HepG2 (cell line): ENCODE results near the gene OR2F2. TPM values are rescaled to one million over a fixed set of nuclear protein-coding genes. Genes with fewer than 3 reads are reported as not detected.
A peak's percentile ranks its signal among the peaks of the same experiment; 100 is the strongest.

ENCODE experiments used
- AKNA ChIP-seq: sonication (generic); formaldehyde crosslinking; IDR thresholded peaks from 2 replicates; pipeline ENCODE4 v1.4.0; 2020; ENCODE audit warnings: missing genetic modification reagents, borderline replicate concordance
- HMGXB3 ChIP-seq: sonication (generic); formaldehyde crosslinking; IDR thresholded peaks from 2 replicates; pipeline ENCODE4 v1.4.0; 2020; ENCODE audit warnings: missing genetic modification reagents, borderline replicate concordance
- POGZ ChIP-seq: sonication (generic); formaldehyde crosslinking; IDR thresholded peaks from 2 replicates; pipeline ENCODE4 v1.4.0; 2020; ENCODE audit warnings: mild to moderate bottlenecking, missing genetic modification reagents
- SALL1 ChIP-seq: sonication (generic); formaldehyde crosslinking; IDR thresholded peaks from 2 replicates; pipeline ENCODE4 v1.8.0; 2022; ENCODE audit warnings: mild to moderate bottlenecking, missing genetic modification reagents
- ZBTB33 ChIP-seq: sonication (generic); formaldehyde crosslinking; IDR thresholded peaks from 2 replicates; pipeline ENCODE4 v1.4.0; 2020; ENCODE audit warnings: missing genetic modification reagents
- ZKSCAN5 ChIP-seq: sonication (generic); formaldehyde crosslinking; IDR thresholded peaks from 2 replicates; pipeline ENCODE4 v1.5.1; 2020; ENCODE audit warnings: mild to moderate bottlenecking, missing genetic modification reagents
- ZNF33A ChIP-seq: sonication (generic); formaldehyde crosslinking; IDR thresholded peaks from 2 replicates; pipeline ENCODE4 v1.5.1; 2020; ENCODE audit warnings: missing genetic modification reagents, mild to moderate bottlenecking, moderate library complexity, borderline replicate concordance
- polyA plus RNA-seq, 8 experiments: library from polyadenylated mRNA; depleted of rRNA in 3 of 8; stranded (reverse) in 7 of 8; unstranded in 1 of 8; fragments of >200 nt; fragmentation: Illumina TruSeq in 4 of 8; extraction: Trizol in 4 of 8; gene quantifications; 2 replicates each; pipeline versions ENCODE4 v1.2.1 to v1.2.3, GENCODE V29; 2011 to 2016; ENCODE audit warnings: low read depth in 4 of 8, missing spikeins in 1 of 8, mixed read lengths in 1 of 8; ENCODE audit not compliant: insufficient read depth in 1 of 8
- total RNA-seq, 5 experiments: library from RNA; depleted of rRNA; stranded (reverse); fragments of >200 nt; fragmentation: Illumina TruSeq; extraction: Trizol; gene quantifications; 2 replicates each; pipeline ENCODE4 v1.2.3, GENCODE V29; 2016; ENCODE audit warnings: low read depth in 1 of 5
- TF ChIP-seq, protein P1 (sequence below): sonication (generic); formaldehyde crosslinking; IDR thresholded peaks from 2 replicates; pipeline ENCODE4 v1.4.0; 2020; ENCODE audit warnings: missing genetic modification reagents, low read depth, mild to moderate bottlenecking, borderline replicate concordance
- TF ChIP-seq, protein P2 (sequence below): sonication (generic); formaldehyde crosslinking; IDR thresholded peaks from 2 replicates; pipeline ENCODE4; 2020; ENCODE audit warnings: missing genetic modification reagents, mild to moderate bottlenecking, borderline replicate concordance

The OR2F2 gene
- total and polyA plus RNA-seq, 2 of the 13 experiments (the other 11 are each of a cell fraction or from before 2014, with no cell fraction given) = 0.13 TPM; not detected in 1

- TF ChIP-seq AKNA (no peak), POGZ (CRISPR knock-in tag) (peak; percentile 67), HMGXB3 (CRISPR knock-in tag) (peak; percentile 52; the same call in 1 of the 2 replicates), ZNF33A (CRISPR knock-in tag) (no peak), SALL1 (CRISPR knock-in tag) (peak; percentile 95), ZBTB33 (no peak), ZKSCAN5 (CRISPR knock-in tag) (no peak)
- TF ChIP-seq, protein P1, sequence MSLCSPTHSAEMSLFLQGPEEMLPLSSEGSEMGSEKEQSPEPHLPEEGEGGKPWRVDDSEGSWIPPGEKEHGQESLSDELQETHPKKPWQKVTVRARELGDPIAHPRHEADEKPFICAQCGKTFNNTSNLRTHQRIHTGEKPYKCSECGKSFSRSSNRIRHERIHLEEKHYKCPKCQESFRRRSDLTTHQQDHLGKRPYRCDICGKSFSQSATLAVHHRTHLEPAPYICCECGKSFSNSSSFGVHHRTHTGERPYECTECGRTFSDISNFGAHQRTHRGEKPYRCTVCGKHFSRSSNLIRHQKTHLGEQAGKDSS = no peak
- TF ChIP-seq, protein P2, sequence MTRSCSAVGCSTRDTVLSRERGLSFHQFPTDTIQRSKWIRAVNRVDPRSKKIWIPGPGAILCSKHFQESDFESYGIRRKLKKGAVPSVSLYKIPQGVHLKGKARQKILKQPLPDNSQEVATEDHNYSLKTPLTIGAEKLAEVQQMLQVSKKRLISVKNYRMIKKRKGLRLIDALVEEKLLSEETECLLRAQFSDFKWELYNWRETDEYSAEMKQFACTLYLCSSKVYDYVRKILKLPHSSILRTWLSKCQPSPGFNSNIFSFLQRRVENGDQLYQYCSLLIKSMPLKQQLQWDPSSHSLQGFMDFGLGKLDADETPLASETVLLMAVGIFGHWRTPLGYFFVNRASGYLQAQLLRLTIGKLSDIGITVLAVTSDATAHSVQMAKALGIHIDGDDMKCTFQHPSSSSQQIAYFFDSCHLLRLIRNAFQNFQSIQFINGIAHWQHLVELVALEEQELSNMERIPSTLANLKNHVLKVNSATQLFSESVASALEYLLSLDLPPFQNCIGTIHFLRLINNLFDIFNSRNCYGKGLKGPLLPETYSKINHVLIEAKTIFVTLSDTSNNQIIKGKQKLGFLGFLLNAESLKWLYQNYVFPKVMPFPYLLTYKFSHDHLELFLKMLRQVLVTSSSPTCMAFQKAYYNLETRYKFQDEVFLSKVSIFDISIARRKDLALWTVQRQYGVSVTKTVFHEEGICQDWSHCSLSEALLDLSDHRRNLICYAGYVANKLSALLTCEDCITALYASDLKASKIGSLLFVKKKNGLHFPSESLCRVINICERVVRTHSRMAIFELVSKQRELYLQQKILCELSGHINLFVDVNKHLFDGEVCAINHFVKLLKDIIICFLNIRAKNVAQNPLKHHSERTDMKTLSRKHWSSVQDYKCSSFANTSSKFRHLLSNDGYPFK (CRISPR knock-in tag) = no peak
Measured at GRCh38 chr7:143900230-143900766, 34.7 kb upstream of the OR2F2 start (continued).
